Heart right ventricle (tissue), 16 donors: Measurements from ENCODE around the gene PPP1R9B. TPM values are rescaled to one million over a fixed set of nuclear protein-coding genes. Genes with fewer than 3 reads are reported as not detected.

Experiments used
- ATAC-seq, 8 donors: fragments of 200-7000 bp; cut with Tn5 transposase; one replicate each; pipeline ENCODE4 v1.9.1; 2020; ENCODE audit warnings: mild to moderate bottlenecking in 8 of 8, moderate library complexity in 8 of 8, moderate number of reproducible peaks in 1 of 8
- DNase-seq, 2 donors: peaks; one replicate each; pipeline ENCODE4 v3.0.0-alpha.2; 2020
- H3K27ac ChIP-seq, 10 donors: fragments of 200-600 bp; sonication (generic) in 2 of 10; one replicate each; pipeline versions ENCODE4 v1.5.0 to v1.8.0; 2020 to 2022; ENCODE audit warnings: mild to moderate bottlenecking in 3 of 10
- H3K27me3 ChIP-seq, 7 donors: fragments of 200-600 bp; one replicate each; pipeline ENCODE4 v1.8.0; 2021 to 2022; ENCODE audit warnings: mild to moderate bottlenecking in 2 of 7
- H3K36me3 ChIP-seq, 9 donors: fragments of 200-600 bp; sonication (generic) in 1 of 9; one replicate each; pipeline versions ENCODE4 v1.5.0 to v1.8.0; 2020 to 2022; ENCODE audit warnings: mild to moderate bottlenecking in 2 of 9
- H3K4me1 ChIP-seq, 9 donors: fragments of 200-600 bp; sonication (generic) in 1 of 9; one replicate each; pipeline versions ENCODE4 v1.5.0 to v1.8.0; 2020 to 2022; ENCODE audit warnings: mild to moderate bottlenecking in 4 of 9
- H3K4me3 ChIP-seq, 10 donors: fragments of 200-600 bp; sonication (generic) in 2 of 10; one replicate each; pipeline versions ENCODE4 v1.5.0 to v1.8.0; 2020 to 2022; ENCODE audit warnings: mild to moderate bottlenecking in 7 of 10, moderate library complexity in 2 of 10
- H3K9me3 ChIP-seq, 11 donors: fragments of 200-600 bp in 10 of 11; sonication (generic) in 2 of 11; one replicate each; pipeline versions ENCODE4 v1.5.0 to v1.8.0; 2013 to 2022; ENCODE audit warnings: mild to moderate bottlenecking in 2 of 11, control low read depth in 1 of 11, moderate library complexity in 1 of 11
- WGBS, 2 donors: extraction: QIAGEN DNeasy Blood & Tissue Kit; methylation state at CpG; one replicate each; pipeline ENCODE4 v1.1.7; 2013; ENCODE audit warnings: inconsistent platforms in 1 of 2; 5-methylcytosine and 5-hydroxymethylcytosine counted together
- intact Hi-C, 10 donors: fragments of 100-400 bp; cut with DNase I; formaldehyde crosslinking; loops; one replicate each; pipeline versions ENCODE4 v1.11.1 to v1.14.2; 2022
- polyA plus RNA-seq, 2 donors: library from polyadenylated mRNA; stranded (reverse); fragments of 200-250 nt; gene quantifications; one replicate each; pipeline ENCODE4 v1.2.3, GENCODE V29; 2013
- total RNA-seq, 10 donors: library from RNA; stranded (reverse); fragmentation: NEBNext Ultra II Directional in 3 of 10; extraction: Animal tissue kit (Norgen Biotek cat#: 25700) in 3 of 10; gene quantifications; one replicate each; pipeline versions ENCODE4 v1.2.1 to v1.2.4, GENCODE V29; 2021 to 2023
- TF ChIP-seq, protein P1 (sequence below), 9 donors: fragments of 200-600 bp; sonication (generic) in 2 of 9; IDR thresholded peaks; one replicate each; pipeline versions ENCODE4 v1.5.0 to v1.8.0; 2021 to 2022; ENCODE audit warnings: antibody characterized with exemption in 9 of 9, mild to moderate bottlenecking in 5 of 9, moderate library complexity in 1 of 9
- donor health status: Arrhythmogenic right ventricular cardiomyopathy.
- donor health status: ischemic (EF 13 %, LVEDD 7.1; RV severe dilation, severe dysfunction).
- donor health status: healthy with polysubstance abuse.
- donor health status: DM: no; HTN: yes; CAD: no.
- donor health status: DM: no; HTN: no; CAD: no.
- donor health status: ischemic (EF 25% LVEDD 6.9; RV normal size, moderate dysfunction).
- donor health status: ischemic (EF 25% LVEDD 5.7; RV mildly dilated, moderate dysfunction).
- donor health status: healthy.
- donor health status: DM: yes; HTN: yes; CAD: no.
- donor health status: Ischemic cardiomyopathy.
- donor health status: ischemic (EF 35%, LVEDD 5.7; RV mildly dilated, moderate dysfunction).
- donor health status: nonischemic (EF 11% LVEDD 7.7; RV severe dilation, severe dysfunction).
- donor health status: DM: yes; HTN: yes; CAD: no.
- donor health status: PGD.
- donor health status: ischemic (EF 29% LVEDD 5.4; RV normal size, mild dysfunction).
- donor health status: nonischemic (EF 23%, LVEDD 6.1; RV moderate dilation, normal function).

PPP1R9B gene
- total and polyA plus RNA-seq, 12 donors: 17.3 to 45.4 (median 26.9) TPM

DNA sequence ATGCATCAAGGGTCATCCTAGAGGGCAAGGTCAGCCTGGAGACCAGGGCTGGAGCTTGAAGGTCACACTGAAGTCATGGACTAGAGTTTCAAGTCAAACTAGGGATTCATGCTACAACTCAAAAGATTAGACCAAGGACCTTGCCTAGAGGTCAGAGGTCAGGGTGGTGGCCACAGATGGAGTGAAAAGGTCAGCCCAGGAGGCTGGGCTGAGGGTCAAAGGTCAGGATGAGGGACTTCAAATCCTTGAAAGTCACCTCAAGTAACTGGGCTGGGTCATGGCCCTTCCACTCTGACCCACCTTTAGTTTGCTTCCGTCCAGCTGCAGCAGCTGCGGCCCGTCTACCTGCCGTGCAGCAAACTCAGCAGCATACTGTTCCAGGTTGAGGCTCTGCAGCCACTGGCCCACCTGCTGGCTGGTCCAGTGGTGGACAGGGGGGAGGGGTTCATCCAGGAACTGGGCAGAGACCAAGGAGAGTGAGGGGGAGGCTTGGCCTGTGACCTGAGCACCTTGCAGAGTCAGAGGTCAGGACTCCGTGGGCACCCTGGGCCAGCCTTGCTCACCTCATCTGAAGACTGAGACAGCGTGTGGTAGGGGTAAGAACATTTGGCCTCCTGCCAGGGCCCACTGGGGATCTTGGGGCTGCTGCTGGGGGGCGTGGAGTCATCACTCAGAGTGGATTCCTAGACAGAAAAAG, 36.7 kb downstream of the PPP1R9B start:
- Histone ChIP-seq H3K9me3 (no peaks in the 10 kb centered on the region), H3K4me1 (peaks cover 29 to 79% (median 44%) of the 10 kb centered on the region in 9 donors), H3K36me3 (peaks cover 0 to 22% (median 12%) of the 10 kb centered on the region in 9 donors), H3K27me3 (peaks cover 0 to 39% (median 0%) of the 10 kb centered on the region in 7 donors), H3K27ac (peak overlapping the region; percentile 87 to 99 (median 95)), H3K4me3 (no peak overlapping the region)
- 85 to 87% methylated on average over 7 of the region's 7 CpGs for WGBS, 2 donors
- TF ChIP-seq, protein P1, sequence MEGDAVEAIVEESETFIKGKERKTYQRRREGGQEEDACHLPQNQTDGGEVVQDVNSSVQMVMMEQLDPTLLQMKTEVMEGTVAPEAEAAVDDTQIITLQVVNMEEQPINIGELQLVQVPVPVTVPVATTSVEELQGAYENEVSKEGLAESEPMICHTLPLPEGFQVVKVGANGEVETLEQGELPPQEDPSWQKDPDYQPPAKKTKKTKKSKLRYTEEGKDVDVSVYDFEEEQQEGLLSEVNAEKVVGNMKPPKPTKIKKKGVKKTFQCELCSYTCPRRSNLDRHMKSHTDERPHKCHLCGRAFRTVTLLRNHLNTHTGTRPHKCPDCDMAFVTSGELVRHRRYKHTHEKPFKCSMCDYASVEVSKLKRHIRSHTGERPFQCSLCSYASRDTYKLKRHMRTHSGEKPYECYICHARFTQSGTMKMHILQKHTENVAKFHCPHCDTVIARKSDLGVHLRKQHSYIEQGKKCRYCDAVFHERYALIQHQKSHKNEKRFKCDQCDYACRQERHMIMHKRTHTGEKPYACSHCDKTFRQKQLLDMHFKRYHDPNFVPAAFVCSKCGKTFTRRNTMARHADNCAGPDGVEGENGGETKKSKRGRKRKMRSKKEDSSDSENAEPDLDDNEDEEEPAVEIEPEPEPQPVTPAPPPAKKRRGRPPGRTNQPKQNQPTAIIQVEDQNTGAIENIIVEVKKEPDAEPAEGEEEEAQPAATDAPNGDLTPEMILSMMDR (IDR thresholded peaks at IDR 0.05): no peak
- ATAC-seq (no peak), DNase-seq (no peak)
- intact Hi-C loops: loop anchor here in 3 of 10 donors (5.0 to 10.0 kb wide), 2 partner anchors 51 to 54 kb away; partner anchors contain the start of gene SGCA (in 3 of the 3)

DNA sequence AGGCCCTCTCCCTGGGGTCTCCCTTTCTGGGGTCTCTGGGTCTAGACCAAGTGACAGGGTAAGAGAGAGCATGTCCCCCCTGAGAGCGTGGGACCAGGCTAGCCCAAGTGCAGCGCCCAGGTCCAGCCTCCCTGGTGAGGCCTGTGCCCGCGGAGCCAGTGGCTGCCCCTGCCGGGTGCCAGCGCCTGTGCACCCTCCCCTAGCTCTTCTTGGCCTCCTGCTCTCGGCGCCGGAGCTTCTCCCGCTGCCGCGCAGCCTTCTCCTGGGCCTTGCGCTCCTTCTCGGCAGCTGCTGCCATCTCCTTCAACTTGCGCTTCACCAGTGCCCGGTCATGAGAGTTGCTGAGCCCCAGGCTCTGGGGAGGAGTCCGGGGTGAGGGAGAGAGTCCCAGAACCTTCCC, 37.8 kb downstream of the PPP1R9B start:
- no peaks in the 10 kb centered on the region for H3K9me3 ChIP-seq
- no peak overlapping the region for H3K4me3 ChIP-seq
- H3K27me3 ChIP-seq: peaks cover 0 to 28% (median 0%) of the 10 kb centered on the region in 7 donors
- H3K4me1 ChIP-seq: peaks cover 28 to 79% (median 44%) of the 10 kb centered on the region in 9 donors
- TF ChIP-seq, protein P1 (IDR thresholded peaks at IDR 0.05): peak in 1 of 9 donors; percentile 18
- peak overlapping the region; percentile 87 to 99 (median 95) for H3K27ac ChIP-seq
- DNase-seq (peak in 1 of 2 donors; percentile 50), ATAC-seq (peak in 7 of 8 donors; percentile 9 to 36 (median 26))
- H3K36me3 ChIP-seq: peaks cover 0 to 32% (median 12%) of the 10 kb centered on the region in 9 donors
- intact Hi-C loops: loop anchor here in 3 of 10 donors (5.0 to 10.0 kb wide), 2 partner anchors 52 to 55 kb away; partner anchors contain the start of gene SGCA (in 3 of the 3)
- 66 to 73% methylated on average over 17 of the region's 17 CpGs for WGBS, 2 donors

DNA sequence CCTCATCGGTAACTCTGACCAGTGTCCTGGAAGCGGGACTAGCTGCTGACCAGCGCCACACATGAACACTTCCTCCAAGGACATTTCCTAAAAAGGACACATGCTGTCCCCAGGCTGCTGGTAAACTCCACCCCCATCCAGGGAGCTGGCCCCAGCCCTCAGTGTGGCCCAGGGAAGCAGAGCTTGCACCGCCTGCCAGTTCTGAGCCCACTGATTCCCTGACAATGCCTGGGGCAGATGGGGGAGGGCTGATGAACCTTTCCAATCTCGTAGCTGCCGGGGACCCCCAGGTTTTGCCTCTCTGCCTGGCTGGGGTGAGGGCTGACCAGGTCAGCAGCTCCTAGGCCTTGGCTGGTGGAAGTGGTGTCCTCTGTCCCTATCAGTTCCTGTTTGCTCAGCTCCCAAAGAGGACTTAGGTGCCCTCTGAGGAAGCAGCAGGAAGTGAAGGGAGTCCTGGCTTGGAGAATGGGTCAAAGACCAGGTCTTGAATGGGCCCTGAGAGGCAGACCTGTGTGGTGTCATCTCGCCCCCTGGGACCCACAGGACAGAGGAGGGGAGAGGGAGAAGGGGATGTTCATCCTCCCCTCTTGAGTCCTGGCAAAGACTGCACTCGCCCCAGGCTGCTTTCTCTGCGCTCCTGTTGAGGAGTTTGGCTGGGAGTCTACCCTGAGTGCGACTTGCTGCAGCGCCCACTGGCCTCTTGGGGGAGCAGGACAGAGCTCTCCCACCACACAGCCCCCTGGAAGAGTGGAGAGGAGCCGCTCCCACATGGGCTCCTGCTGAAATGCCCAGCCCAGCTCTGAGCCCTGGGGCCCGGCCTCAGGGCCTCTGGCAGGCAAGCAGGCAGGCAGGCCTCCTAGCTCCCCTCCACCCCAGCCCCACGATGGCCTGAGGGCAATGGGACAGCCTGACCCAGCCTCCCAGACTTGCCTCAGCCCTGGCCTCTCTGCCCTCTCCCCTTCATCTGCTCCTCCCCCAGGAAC, 38.5 kb downstream of the PPP1R9B start:
- Histone ChIP-seq H3K4me1 (peaks cover 24 to 74% (median 41%) of the 10 kb centered on the region in 9 donors), H3K27ac (peak overlapping the region; percentile 87 to 99 (median 95)), H3K9me3 (no peaks in the 10 kb centered on the region), H3K4me3 (no peak overlapping the region), H3K27me3 (peaks cover 0 to 21% (median 0%) of the 10 kb centered on the region in 7 donors), H3K36me3 (peaks cover 0 to 40% (median 12%) of the 10 kb centered on the region in 9 donors)
- DNase-seq (peak; percentile 75 to 85), ATAC-seq (peak; percentile 66 to 88 (median 80))
- TF ChIP-seq, protein P1 (IDR thresholded peaks at IDR 0.05): peak in 1 of 9 donors; percentile 14
- intact Hi-C loops: loop anchor here in 3 of 10 donors (5.0 to 10.0 kb wide), 2 partner anchors 53 to 55 kb away; partner anchors contain the start of gene SGCA (in 3 of the 3)
- 29 to 39% methylated on average over 14 of the region's 14 CpGs for WGBS, 2 donors
